ENCODE data around the gene DDRGK1.
"Not testable (repeated sequence)": the region's sequence is repeated elsewhere in the genome, so short reads cannot be mapped to it uniquely, and the experiment has no call there.

DDRGK1 gene

DNA sequence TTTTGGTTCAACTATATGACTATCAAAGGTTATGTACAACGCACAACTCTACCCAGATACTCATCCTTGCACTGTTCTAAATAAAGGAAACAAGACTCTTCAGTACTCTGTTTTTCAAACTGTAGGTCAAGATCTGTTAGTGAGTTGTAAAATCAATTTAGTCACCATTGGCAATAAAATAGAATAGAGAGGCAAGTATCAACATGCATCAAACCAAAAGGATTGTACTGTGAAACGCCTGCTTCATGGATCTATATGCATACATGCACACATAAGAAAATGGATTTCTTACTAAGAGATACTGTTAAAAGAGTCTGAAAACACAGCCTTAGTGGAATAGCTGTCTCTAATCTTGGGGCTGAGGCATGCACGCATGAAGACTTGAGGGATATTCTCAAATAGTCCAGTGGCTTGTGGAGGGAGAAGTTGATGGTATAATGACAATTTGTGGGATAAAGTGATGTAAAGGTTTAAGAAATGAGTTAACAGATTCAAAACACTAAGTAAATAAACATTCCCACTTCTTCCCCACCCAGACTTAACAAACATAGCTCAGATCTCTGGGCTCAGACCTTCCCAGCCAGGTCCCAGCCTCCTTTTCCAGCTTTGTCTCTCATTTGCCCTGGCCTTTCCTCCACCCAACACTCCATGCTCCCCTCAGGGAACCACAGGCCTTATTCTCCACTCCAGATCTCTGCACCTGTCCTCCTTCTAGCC is 20.4 kb downstream of the DDRGK1 start:
- Histone ChIP-seq H3K79me2 (ENCODE audit: control insufficient read depth, low read length) (no peaks in the 10 kb centered on the region), H3K27me3 (ENCODE audit: control insufficient read depth, low read length) (no peaks in the 10 kb centered on the region), H4K20me1 (ENCODE audit: control insufficient read depth, insufficient read depth, low read depth, low read length) (no peaks in the 10 kb centered on the region), H3F3A (ENCODE audit: control insufficient read depth, insufficient read depth) (peaks cover 4% of the 10 kb centered on the region; the same call in 1 of the 2 replicates), H3K36me3 (ENCODE audit: control insufficient read depth, low read length) (no peaks in the 10 kb centered on the region), H3K27ac (ENCODE audit: low read depth, low read length) (no peak overlapping the region), H3K4me3 (ENCODE audit: low read length) (no peak overlapping the region), H3K4me2 (ENCODE audit: low read length) (no peak overlapping the region), H3K9me3 (ENCODE audit: control insufficient read depth, insufficient read depth, low read length) (no peaks in the 10 kb centered on the region), H3K9me2 (replicated peaks; ENCODE audit: control insufficient read depth, low read length) (no peaks in the 10 kb centered on the region), H3K4me1 (ENCODE audit: control insufficient read depth, low read length) (no peaks in the 10 kb centered on the region)
- TF ChIP-seq, protein P1, sequence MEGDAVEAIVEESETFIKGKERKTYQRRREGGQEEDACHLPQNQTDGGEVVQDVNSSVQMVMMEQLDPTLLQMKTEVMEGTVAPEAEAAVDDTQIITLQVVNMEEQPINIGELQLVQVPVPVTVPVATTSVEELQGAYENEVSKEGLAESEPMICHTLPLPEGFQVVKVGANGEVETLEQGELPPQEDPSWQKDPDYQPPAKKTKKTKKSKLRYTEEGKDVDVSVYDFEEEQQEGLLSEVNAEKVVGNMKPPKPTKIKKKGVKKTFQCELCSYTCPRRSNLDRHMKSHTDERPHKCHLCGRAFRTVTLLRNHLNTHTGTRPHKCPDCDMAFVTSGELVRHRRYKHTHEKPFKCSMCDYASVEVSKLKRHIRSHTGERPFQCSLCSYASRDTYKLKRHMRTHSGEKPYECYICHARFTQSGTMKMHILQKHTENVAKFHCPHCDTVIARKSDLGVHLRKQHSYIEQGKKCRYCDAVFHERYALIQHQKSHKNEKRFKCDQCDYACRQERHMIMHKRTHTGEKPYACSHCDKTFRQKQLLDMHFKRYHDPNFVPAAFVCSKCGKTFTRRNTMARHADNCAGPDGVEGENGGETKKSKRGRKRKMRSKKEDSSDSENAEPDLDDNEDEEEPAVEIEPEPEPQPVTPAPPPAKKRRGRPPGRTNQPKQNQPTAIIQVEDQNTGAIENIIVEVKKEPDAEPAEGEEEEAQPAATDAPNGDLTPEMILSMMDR (IDR thresholded peaks at IDR 0.05; ENCODE audit: low read depth, low read length, poor library complexity, severe bottlenecking) = no peak
- no peak for TF ChIP-seq EZH2phosphoT487 (IDR thresholded peaks at IDR 0.05; ENCODE audit: borderline replicate concordance, low read length)

DNA sequence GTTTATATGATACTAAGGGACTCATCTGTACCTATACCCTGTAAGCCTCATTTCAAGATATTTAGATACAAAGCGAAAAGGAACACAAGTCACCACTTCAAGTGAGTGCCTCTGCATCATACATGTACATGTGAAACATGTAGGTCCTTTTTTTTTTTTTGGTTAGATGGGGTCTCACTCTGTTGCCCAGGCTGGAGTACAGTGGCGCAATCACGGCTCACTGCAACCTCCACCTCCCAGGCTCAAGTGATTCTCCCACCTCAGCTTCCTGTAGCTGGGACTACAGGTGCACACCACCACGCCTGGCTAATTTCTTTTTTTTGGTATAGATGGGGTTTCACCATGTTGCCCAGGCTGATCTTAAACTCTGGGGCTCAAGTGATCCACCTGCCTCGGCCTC is 22.1 kb downstream of the DDRGK1 start:
- H3K36me3 ChIP-seq (ENCODE audit: control insufficient read depth, low read length); H3K9me2 ChIP-seq (replicated peaks; ENCODE audit: control insufficient read depth, low read length); H3K4me2 ChIP-seq (ENCODE audit: low read length); H4K20me1 ChIP-seq (ENCODE audit: control insufficient read depth, insufficient read depth, low read depth, low read length); H3F3A ChIP-seq (ENCODE audit: control insufficient read depth, insufficient read depth); H3K27ac ChIP-seq (ENCODE audit: low read depth, low read length); H3K9me3 ChIP-seq (ENCODE audit: control insufficient read depth, insufficient read depth, low read length); H3K4me3 ChIP-seq (ENCODE audit: low read length); H3K27me3 ChIP-seq (ENCODE audit: control insufficient read depth, low read length); H3K4me1 ChIP-seq (ENCODE audit: control insufficient read depth, low read length); H3K79me2 ChIP-seq (ENCODE audit: control insufficient read depth, low read length): not testable (repeated sequence)

DNA sequence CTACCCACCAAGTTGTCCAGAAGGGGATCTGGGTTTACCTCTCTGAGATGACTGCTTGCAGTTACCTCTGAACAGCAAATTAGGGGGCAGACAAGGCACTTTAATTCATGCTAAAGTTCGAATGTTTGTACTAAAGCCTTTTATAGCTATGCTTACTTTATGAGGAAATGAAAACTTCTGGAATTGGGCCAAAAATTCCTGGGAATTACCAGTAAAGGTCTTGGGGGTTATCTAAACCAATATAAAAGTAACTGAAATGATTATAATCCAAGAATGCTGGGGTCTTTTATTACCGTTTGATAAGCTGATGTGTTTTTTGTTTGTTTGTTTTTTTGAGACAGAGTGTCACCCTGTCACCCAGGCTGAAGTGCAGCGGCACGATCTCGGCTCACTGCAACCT is 23.2 kb downstream of the DDRGK1 start:
- Histone ChIP-seq H3K27ac (ENCODE audit: low read depth, low read length) (no peak overlapping the region), H4K20me1 (ENCODE audit: control insufficient read depth, insufficient read depth, low read depth, low read length) (no peaks in the 10 kb centered on the region), H3K4me3 (ENCODE audit: low read length) (no peak overlapping the region), H3K9me2 (replicated peaks; ENCODE audit: control insufficient read depth, low read length) (no peaks in the 10 kb centered on the region), H3K4me2 (ENCODE audit: low read length) (no peak overlapping the region), H3K4me1 (ENCODE audit: control insufficient read depth, low read length) (no peaks in the 10 kb centered on the region; the same call in 1 of the 2 replicates), H3K36me3 (ENCODE audit: control insufficient read depth, low read length) (no peaks in the 10 kb centered on the region), H3K27me3 (ENCODE audit: control insufficient read depth, low read length) (no peaks in the 10 kb centered on the region), H3K79me2 (ENCODE audit: control insufficient read depth, low read length) (no peaks in the 10 kb centered on the region), H3F3A (ENCODE audit: control insufficient read depth, insufficient read depth) (peaks cover 4% of the 10 kb centered on the region; the same call in 1 of the 2 replicates), H3K9me3 (ENCODE audit: control insufficient read depth, insufficient read depth, low read length) (no peaks in the 10 kb centered on the region)
- TF ChIP-seq, protein P1 (IDR thresholded peaks at IDR 0.05; ENCODE audit: low read depth, low read length, poor library complexity, severe bottlenecking) = no peak
- TF ChIP-seq EZH2phosphoT487 (IDR thresholded peaks at IDR 0.05; ENCODE audit: borderline replicate concordance, low read length) = no peak

DNA sequence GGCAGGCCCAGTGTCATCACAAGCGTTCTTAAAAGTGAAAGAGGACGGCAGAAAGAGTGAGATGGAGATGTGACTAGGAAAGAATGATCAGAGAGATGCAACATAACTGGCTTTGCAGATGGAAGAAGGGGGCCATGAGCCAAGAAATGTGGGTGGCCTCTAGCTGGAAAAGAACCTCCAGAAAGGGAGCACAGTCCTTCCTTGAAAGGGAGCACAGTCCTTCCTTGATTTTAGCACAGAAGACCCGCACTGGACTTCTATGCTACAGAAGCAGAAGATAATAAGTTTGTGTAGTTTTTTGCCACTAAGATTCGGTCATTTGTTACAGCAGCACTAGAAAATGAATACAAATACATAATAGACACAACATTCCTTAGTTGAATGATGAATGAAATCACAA is 24.2 kb downstream of the DDRGK1 start:
- Histone ChIP-seq H3K4me2 (ENCODE audit: low read length) (no peak overlapping the region), H3K79me2 (ENCODE audit: control insufficient read depth, low read length) (no peaks in the 10 kb centered on the region), H3K4me3 (ENCODE audit: low read length) (no peak overlapping the region), H3K27me3 (ENCODE audit: control insufficient read depth, low read length) (peaks cover 2% of the 10 kb centered on the region), H3K9me3 (ENCODE audit: control insufficient read depth, insufficient read depth, low read length) (no peaks in the 10 kb centered on the region), H3K36me3 (ENCODE audit: control insufficient read depth, low read length) (no peaks in the 10 kb centered on the region), H3K27ac (ENCODE audit: low read depth, low read length) (no peak overlapping the region), H3K4me1 (ENCODE audit: control insufficient read depth, low read length) (no peaks in the 10 kb centered on the region; the same call in 1 of the 2 replicates), H3F3A (ENCODE audit: control insufficient read depth, insufficient read depth) (peaks cover 5% of the 10 kb centered on the region), H4K20me1 (ENCODE audit: control insufficient read depth, insufficient read depth, low read depth, low read length) (no peaks in the 10 kb centered on the region), H3K9me2 (replicated peaks; ENCODE audit: control insufficient read depth, low read length) (no peaks in the 10 kb centered on the region)
- no peak for TF ChIP-seq EZH2phosphoT487 (IDR thresholded peaks at IDR 0.05; ENCODE audit: borderline replicate concordance, low read length)
- TF ChIP-seq, protein P1 (IDR thresholded peaks at IDR 0.05; ENCODE audit: low read depth, low read length, poor library complexity, severe bottlenecking) = no peak
